Keratinocyte (primary cell): ENCODE data around the gene DEFB115.
"Not testable (repeated sequence)": the region's sequence is repeated elsewhere in the genome, so short reads cannot be mapped to it uniquely, and the experiment has no call there.

ENCODE experiments used
- EZH2 ChIP-seq: IDR thresholded peaks from one replicate; pipeline ENCODE4 v1.6.1; 2012; ENCODE audit warnings: inconsistent platforms, mild to moderate bottlenecking, low read length, moderate library complexity
- TF ChIP-seq, protein P1 (sequence below), 3 experiments: IDR thresholded peaks in 1 of 3; conservative IDR thresholded peaks in 1 of 3; optimal IDR thresholded peaks in 1 of 3; 2 replicates in 2 of 3; 3 replicates in 1 of 3; pipeline versions ENCODE3 to v1.5.1; 2011; ENCODE audit warnings: low read length in 3 of 3, mild to moderate bottlenecking in 3 of 3, moderate library complexity in 2 of 3, control low read depth in 1 of 3, inconsistent platforms in 1 of 3; ENCODE audit not compliant: insufficient read depth in 2 of 3; ENCODE audit errors: extremely low read depth in 1 of 3

DNA sequence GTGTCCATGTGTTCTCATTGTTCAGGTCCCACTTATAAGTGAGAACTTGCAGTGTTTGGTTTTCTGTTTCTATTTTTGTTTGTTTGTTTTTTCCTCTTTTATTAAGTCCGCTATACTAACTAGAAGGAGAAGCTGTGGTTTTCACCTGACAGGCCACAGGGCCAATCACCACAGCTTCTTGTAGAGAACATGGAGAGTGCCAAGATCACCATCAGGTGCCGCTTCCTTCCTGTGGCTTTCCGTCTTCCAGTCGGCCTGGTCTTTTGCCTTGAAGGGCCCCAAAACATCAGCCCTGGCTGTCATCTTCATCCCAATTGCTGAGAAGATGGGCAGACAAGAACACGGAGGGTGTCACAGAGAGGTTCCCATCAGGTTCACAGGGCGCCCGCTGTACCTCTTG, 27.5 kb downstream of the DEFB115 start:
- TF ChIP-seq, protein P1, sequence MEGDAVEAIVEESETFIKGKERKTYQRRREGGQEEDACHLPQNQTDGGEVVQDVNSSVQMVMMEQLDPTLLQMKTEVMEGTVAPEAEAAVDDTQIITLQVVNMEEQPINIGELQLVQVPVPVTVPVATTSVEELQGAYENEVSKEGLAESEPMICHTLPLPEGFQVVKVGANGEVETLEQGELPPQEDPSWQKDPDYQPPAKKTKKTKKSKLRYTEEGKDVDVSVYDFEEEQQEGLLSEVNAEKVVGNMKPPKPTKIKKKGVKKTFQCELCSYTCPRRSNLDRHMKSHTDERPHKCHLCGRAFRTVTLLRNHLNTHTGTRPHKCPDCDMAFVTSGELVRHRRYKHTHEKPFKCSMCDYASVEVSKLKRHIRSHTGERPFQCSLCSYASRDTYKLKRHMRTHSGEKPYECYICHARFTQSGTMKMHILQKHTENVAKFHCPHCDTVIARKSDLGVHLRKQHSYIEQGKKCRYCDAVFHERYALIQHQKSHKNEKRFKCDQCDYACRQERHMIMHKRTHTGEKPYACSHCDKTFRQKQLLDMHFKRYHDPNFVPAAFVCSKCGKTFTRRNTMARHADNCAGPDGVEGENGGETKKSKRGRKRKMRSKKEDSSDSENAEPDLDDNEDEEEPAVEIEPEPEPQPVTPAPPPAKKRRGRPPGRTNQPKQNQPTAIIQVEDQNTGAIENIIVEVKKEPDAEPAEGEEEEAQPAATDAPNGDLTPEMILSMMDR (optimal IDR thresholded peaks at IDR 0.05 in 1 of 3, IDR thresholded peaks at IDR 0.05 in 1 of 3, conservative IDR thresholded peaks at IDR 0.05 in 1 of 3; ENCODE audit: extremely low read depth in 1 of 3, insufficient read depth in 2 of 3, low read length in 3 of 3), result not testable (repeated sequence)
- not testable (repeated sequence) for TF ChIP-seq EZH2
